Activated CD4-positive, alpha-beta T cell treated with anti-CD3 and anti-CD28 coated beads, Interleukin-2, amount 50 U/mL, for 24 hours (primary cell): Measurements from ENCODE around the gene ANP32A.
"Not testable (repeated sequence)": the region's sequence is repeated elsewhere in the genome, so short reads cannot be mapped to it uniquely, and the experiment has no call there.

ENCODE experiments used
- DNase-seq, 2 donors: peaks; one replicate each; pipeline ENCODE4 v3.0.0-alpha.2; 2020; ENCODE audit warnings: low read depth in 1 of 2, low spot score in 1 of 2

The ANP32A gene

DNA sequence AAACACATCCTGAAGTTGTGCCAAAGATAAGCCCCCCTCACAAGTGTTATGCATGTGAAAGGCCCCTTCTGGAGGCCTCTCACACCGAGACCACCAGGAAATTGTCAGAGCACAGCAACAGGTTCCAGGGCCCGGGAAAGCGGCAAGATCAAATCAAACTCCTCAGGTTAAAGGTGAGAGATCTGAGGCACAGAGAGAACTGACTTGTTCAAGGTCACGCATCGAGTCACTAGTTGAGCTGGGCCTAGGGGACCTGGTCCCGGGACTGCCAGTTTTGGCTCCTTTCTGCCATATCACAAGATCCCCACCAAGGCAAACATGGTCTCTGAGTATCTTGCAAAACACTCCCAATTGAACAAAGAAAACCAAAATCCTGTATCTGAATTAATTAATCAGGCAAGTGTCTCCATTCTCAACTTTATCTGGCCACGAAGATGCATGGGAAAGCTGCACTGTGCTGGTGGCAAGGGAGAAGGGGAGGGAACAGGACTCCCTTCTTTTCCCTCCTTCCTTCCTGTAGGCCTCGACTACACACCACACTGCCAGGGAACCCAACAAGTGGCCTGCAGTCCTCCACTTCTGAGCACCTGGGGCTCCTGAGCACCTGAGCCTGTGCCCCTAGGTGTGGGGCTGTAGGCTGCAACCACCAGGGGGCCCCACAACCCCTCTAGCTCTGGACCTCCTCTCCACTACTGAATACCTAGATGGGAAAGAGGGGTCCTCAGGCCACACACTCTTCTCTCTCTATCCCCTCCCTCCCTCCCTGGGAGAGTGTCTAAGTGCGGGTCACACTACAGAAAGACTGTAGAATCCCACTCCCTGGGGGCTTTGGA, 37.3 kb downstream of the ANP32A start:
- peak; percentile 24 to 36 for DNase-seq

DNA sequence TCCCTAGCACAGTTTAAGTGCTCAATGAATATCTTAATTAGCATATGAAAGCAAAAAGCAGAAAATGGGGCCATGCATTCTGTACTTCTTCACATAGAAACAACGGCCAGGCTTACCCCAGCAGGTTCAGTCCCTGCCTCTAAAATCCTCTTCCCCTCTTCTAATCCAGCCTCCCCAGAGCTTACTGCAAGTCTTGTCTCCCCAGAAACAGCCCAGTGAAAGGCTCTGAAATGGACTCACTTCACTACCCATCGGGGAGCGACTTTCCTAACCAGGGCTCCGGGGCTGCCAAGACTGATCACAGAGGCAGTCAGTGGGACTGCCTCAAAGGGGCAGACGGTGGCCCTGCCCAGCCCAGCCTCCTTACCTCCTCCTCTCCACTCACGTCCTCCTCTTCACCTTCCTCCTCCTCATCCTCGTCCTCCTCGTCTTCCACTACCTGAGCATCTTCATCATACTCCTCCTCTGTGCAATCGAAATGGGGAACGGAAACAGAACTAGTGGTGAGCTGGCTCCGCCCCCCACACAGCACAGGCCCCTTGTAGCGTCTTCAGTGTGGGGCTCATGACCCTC, 38.0 kb downstream of the ANP32A start:
- no peak for DNase-seq

DNA sequence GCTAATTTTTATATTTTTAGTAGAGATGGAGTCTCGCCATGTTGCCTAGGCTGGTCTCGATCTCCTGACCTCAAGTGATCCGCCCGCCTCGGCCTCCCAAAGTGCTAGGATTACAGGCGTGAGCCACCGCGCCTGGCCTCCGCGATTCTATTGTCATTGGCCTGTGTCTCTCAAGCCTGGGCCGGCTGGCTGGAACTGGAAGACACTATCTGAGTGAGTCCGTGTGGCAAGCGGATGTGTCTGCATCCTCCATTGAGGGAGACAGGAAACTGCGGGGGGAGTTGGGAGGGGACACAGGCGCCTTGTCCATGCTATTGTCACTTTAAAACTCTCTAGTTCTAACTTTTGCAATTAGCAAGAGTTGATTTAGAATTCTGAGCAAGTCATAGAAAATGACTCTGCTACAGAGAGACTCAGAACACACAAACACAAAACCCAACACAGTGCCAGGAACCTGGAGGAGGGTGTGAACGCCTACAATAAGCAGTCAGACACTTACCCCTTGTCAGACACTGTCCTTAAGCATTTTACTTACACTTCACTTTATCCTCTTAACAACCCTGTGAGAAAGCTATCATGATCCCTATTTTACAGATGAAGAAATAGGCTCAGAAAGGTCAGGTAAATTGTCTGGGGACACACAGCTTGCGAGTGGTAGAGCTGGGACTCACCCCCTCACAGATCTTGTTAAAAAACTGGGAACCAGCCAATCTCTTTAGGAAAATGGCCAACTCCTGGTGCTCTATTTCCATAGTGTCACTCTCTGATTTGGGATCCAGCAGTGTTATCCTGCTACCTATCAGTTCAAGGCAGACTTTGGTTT, 38.7 kb downstream of the ANP32A start:
- no peak for DNase-seq

GRCh38 chr15:68781217-68781616, 39.5 kb downstream of the ANP32A start:
- no peak for DNase-seq

GRCh38 chr15:68778876-68779275, 41.8 kb downstream of the ANP32A start:
- DNase-seq, result no peak

DNA sequence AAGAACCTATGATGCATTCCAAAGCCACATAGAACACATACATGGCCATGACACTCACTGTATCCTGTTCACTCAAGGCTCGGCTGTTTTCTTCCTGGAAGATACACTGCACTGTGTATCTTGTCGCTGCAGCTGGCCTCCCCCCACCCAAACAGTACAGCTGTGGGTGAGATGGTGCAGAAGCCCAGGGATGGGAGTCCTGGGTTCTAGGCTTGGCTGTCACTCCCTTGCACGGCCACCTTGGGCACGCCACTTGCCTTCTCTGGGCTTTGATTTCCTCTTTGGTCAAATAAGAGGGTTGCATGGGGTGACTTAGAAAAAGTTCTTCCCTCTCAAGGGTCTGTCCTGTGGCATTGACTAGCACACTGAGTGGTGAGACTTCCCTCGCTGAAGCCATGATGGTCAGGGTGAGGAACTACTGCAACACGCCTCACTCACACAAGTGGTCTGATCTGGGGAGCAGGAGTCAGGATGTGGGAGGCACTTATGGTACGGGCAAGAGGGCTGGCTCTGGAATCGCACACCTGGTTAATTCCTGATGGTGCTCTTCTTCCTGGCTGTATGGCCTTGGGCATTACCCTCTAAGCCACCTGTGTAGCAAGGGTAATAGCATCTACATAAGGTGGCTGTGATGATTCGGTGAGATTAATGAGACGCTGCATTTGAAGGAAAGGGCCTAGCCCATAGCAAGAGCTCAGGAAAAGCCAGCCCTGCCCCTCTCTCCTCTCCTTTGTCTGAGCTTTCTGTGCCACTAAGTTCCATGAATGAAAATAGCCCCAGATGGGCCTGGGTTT, 44.0 kb downstream of the ANP32A start:
- DNase-seq, result no peak

GRCh38 chr15:68775671-68776476, 44.8 kb downstream of the ANP32A start:
- DNase-seq, result no peak

DNA sequence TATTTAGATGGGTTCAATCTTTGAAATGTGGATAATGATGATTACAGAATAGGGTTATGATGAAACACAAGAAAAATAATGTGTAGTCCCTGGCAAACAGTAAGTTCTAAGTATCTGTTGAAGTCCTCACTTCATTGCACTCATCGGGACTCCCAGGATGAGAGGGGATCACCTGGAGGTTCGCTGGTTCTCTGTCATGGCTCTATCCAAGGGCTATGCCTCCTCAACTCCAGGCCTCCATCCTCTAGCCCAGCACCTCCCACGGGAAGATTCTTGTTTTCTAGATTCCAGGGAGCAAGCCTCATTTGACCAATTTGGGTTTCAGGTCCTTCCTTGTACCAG, 45.5 kb downstream of the ANP32A start:
- no peak for DNase-seq

DNA sequence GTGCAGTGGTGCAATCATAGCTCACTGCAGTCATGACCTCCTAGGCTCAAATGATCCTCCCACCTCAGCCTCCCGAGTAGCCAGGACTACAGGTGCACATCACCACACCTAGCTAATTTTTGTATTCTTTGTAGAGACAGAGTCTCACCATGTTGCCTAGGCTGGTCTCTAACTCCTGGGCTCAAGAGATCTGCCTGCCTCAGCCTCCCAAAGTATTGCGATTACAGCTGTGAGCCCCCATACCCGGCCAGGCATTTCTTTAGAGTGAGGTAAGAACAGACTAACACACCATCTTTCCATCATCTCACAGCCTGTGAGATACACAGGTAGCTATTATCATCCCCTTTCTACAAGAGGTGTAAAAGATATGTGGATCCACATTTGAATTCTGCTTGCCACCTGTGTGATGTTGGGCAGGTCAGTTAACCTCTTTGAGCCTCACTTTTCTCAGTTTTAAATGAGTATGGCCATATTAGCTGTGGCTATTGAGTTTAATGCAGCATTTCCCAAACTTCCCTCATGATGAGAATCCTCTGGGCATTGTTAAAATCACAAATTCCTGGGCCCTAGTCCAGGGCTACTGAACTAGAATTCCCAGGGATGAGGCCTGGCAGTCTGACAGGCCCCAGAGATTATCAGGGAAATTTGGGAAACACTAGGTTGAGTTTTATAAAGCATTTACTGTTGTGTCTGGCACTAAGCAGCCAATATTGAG, 46.0 kb downstream of the ANP32A start:
- DNase-seq, result no peak

DNA sequence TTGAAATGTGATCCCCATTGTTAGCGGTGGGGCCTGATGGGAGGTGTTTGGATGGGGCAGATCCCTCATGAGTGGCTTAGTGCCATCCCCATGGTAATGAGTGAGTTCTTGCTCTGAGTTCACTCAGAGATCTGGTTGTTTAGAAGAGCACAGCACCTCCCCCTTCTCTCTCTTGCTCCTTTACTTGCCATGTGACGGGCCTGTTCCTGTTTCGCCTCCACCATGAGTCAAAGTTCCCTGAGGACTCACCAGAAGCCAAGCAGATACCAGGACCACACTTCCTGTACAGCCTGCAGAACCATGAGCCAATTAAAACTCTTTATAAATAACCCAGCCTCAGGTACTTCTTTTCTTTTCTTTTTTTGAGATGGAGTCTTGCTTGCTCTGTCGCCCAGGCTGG, 46.6 kb downstream of the ANP32A start:
- DNase-seq, result no peak

DNA sequence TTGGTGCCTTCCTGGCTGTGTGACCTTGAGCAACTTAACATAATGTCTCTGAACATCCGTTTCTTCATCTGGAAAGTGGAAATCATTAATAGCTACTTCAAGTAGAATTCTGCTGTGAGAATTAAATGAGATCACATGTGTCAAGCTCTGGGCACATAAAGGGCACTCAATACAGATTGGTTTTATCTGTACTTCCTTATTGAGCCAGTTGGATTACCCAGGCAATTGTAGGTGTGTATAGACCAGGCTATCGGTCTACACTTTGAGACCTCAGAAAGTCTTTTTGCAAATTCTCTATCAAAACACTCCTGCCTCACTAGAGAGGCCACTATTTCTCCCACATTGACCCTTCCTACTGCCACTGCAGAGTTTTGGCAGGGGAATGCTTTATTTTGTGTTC, 47.7 kb downstream of the ANP32A start:
- no peak for DNase-seq

DNA sequence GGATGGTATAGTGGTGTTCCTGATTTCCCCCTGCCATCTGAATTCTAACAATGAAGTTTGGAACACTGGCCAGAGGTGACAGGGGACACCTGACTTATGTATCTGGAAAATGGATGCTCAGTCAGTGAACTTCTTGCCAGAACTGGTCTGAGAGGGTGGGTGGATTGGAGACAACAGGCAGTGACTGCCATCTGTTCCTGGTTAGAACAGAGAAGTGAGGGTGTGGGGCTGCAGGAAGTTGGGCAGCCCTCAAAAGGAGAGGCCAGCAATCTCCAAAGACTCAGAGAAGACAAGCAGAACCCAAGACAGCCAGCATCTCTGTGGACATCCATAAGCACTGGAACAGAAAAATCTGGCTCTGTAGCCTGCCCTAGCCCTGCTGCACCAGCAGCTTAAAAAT, 50.5 kb downstream of the ANP32A start:
- no peak for DNase-seq

DNA sequence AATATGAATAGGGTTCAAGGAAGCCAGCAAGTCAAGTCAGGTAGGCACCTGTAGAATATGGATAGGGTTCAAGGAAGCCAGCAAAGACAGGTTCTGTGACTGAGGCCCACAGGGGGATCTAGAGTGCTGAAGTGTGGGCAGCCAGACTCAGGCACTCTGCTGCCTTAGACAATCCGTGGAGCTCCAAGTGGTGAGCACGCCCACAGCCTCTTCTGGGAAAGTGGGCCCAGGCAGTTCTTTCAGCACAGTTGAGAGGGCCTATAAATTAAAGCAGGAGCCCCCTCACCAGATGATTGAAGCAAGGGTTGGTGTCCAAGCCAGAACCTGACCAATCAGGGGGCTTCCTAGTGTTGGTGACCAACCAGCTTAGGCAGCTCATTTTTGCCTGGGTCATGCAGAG, 51.0 kb downstream of the ANP32A start:
- DNase-seq, result no peak

GRCh38 chr15:68768321-68768720, 52.4 kb downstream of the ANP32A start:
- no peak for DNase-seq

DNA sequence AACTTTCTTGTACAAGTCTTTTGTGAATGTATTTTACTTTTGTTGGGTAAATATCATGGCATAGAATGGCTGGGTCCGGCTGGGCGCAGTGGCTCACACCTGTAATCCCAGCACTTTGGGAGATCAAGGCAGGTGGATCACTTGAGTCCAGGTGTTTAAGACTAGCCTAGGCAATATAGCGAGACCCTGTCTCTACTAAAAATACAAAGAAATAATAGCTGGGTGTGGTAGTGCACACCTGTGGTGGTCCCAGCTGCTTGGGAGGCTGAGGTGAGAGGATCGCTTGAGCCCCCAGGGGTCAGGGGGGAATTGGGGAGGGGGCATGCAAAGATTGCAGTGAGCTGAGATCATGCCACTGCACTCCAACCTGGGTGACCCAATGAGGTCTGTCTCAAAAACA, 52.9 kb downstream of the ANP32A start:
- DNase-seq, result no peak

GRCh38 chr15:68765602-68766368, 54.9 kb downstream of the ANP32A start:
- DNase-seq, result no peak

DNA sequence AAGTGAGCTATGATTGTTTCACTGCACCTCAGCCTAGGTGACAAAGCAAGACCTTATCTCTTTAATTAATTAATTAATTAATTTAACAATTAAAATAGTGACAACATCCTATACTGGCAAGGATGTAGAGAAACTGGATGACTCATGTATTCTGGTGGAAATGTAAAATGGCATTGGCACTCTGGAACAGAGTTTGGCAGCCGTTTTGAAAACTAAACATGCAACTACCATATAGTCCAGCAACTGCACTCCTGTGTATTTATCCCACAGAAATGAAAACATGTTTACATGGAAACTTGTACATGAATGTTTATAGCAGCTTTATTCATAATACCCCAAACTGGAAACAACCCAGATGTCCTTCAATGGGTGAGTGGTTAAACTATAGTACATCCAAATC, 56.6 kb downstream of the ANP32A start:
- no peak for DNase-seq

DNA sequence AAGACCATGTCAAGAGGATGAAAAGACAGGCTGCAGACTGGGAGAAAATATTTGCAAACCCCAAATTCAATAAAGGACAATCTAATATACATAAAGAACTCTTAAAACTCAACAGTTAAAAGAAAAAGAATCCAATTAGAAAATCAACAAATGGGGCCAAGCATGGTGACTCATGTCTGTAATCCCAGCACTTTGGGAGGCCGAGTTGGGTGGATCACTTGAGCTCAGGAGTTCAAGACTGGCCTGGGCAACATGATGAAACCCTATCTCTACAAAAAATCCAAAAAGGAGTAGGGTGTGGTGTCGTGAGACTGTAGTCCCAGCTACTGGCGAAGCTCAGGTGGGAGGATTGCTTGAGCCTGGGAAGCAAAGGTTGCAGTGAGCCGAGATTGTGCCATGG, 57.6 kb downstream of the ANP32A start:
- no peak for DNase-seq

- DNase-seq, result not testable (repeated sequence)
Observed at GRCh38 chr15:68759982-68760579, 60.6 kb downstream of the ANP32A start.
